Fibroblast of lung (primary cell): ENCODE measurements around the gene SMC3.

Experiments used
- CTCF ChIP-seq, 2 donors: IDR thresholded peaks in 1 of 2; conservative IDR thresholded peaks in 1 of 2; 1 replicate in 1 of 2; 2 replicates in 1 of 2; pipeline ENCODE4 v1.5.1; 2011 to 2012; ENCODE audit warnings: low read length in 2 of 2, control low read depth in 1 of 2, inconsistent platforms in 1 of 2, low read depth in 1 of 2, mild to moderate bottlenecking in 1 of 2
- EZH2 ChIP-seq: IDR thresholded peaks from 2 replicates; pipeline ENCODE4 v1.5.1; 2012; ENCODE audit warnings: low read length, control low read depth, mild to moderate bottlenecking; ENCODE audit errors: missing control alignments

DNA sequence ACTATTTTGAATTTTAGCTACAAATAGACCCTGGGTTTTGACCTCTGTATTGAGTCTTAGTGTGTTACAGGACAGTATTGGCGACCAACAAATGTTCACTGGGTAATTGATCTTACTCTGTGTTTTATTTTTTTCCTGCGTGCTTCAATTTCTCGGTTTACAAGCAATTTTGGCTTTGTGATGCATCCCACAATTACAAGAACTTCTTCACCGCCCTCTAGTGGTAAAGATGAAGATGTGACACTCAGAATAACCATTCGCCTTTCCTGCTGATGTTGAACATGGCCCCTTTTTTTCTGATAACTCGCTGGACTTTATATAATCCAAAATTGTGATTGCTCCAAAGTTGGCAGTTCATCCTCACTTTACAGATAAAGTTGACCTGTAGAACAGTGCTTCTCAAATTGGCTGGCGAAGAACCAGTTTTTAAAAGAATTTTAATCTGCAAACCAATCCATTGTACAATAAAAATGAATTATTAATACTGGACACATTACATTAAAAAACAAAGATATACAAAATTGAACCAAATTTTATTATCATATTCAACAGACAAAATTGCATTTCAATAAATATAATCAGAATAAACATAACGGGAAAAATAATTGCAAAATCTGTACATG, 20.2 kb upstream of the SMC3 start:
- peak; percentile 82 to 84 for TF ChIP-seq CTCF (conservative IDR thresholded peaks at IDR 0.05 in 1 of 2, IDR thresholded peaks at IDR 0.05 in 1 of 2; ENCODE audit: low read depth in 1 of 2, low read length in 2 of 2)
- TF ChIP-seq EZH2 = no peak
